Vagina (tissue), 2 donors: ENCODE measurements around the gene HMGB2.

Source experiments
- CTCF ChIP-seq, 3 experiments: fragments of 450-650 bp in 2 of 3; fragments of 200-600 bp in 1 of 3; sonication (generic) in 1 of 3; IDR thresholded peaks; one replicate each; pipeline ENCODE4 v1.5.1; 2017 to 2019; ENCODE audit warnings: antibody characterized with exemption in 3 of 3, mild to moderate bottlenecking in 2 of 3, moderate library complexity in 2 of 3
- POLR2AphosphoS5 ChIP-seq, 2 donors: sonication (generic); formaldehyde crosslinking; IDR thresholded peaks; one replicate each; pipeline ENCODE4 v1.9.0; 2017; ENCODE audit warnings: antibody characterized with exemption in 2 of 2, mild to moderate bottlenecking in 2 of 2, low read depth in 1 of 2; ENCODE audit not compliant: insufficient read depth in 1 of 2

- TF ChIP-seq POLR2AphosphoS5 (IDR thresholded peaks at IDR 0.05; ENCODE audit: insufficient read depth in 1 of 2, low read depth in 1 of 2): no peak
- TF ChIP-seq CTCF (IDR thresholded peaks at IDR 0.05): no peak
Measured at GRCh38 chr4:173382349-173382748, 48.2 kb upstream of the HMGB2 start.
